Mesenchymal stem cell (in vitro differentiated cells and primary cell): ENCODE measurements around the gene BCR.

Experiments used
- DNase-seq: peaks from one replicate; pipeline ENCODE4 v3.0.0-alpha.2; 2013
- H2AFZ ChIP-seq: one replicate; pipeline ENCODE4 v1.6.1; 2013; ENCODE audit warnings: low read depth, mild to moderate bottlenecking, control low read depth, inconsistent platforms, low read length, moderate library complexity
- H2AK5ac ChIP-seq: 2 replicates; pipeline ENCODE4 v1.6.1; 2013; ENCODE audit warnings: low read length, moderate library complexity, mild to moderate bottlenecking, inconsistent platforms; ENCODE audit not compliant: severe bottlenecking
- H2BK120ac ChIP-seq: one replicate; pipeline ENCODE4 v1.6.1; 2013; ENCODE audit warnings: low read depth, mild to moderate bottlenecking, inconsistent platforms, low read length, moderate library complexity
- H2BK12ac ChIP-seq, 2 experiments: one replicate each; pipeline ENCODE4 v1.6.1; 2013; ENCODE audit warnings: inconsistent platforms in 2 of 2, low read length in 2 of 2, mild to moderate bottlenecking in 2 of 2, moderate library complexity in 2 of 2, control low read depth in 1 of 2
- H2BK15ac ChIP-seq: one replicate; pipeline ENCODE4 v1.6.1; 2013; ENCODE audit warnings: mild to moderate bottlenecking, low read depth, inconsistent platforms; ENCODE audit not compliant: poor library complexity, severe bottlenecking
- H2BK5ac ChIP-seq: 2 replicates; pipeline ENCODE4 v1.6.1; 2013; ENCODE audit warnings: low read depth, mild to moderate bottlenecking, low read length, control low read depth, inconsistent platforms; ENCODE audit not compliant: poor library complexity, severe bottlenecking
- H3K14ac ChIP-seq, 2 experiments: one replicate each; pipeline ENCODE4 v1.6.1; 2013; ENCODE audit warnings: inconsistent platforms in 2 of 2, low read length in 2 of 2, control low read depth in 1 of 2, mild to moderate bottlenecking in 1 of 2, moderate library complexity in 1 of 2
- H3K18ac ChIP-seq, 2 experiments: one replicate each; pipeline ENCODE4 v1.6.1; 2013; ENCODE audit warnings: inconsistent platforms in 2 of 2, low read length in 2 of 2, control low read depth in 1 of 2, low read depth in 1 of 2, mild to moderate bottlenecking in 1 of 2
- H3K23ac ChIP-seq, 2 experiments: one replicate each; pipeline ENCODE4 v1.6.1; 2013; ENCODE audit warnings: inconsistent platforms in 2 of 2, low read length in 2 of 2, mild to moderate bottlenecking in 2 of 2, moderate library complexity in 2 of 2, control low read depth in 1 of 2
- H3K27ac ChIP-seq: 2 replicates; pipeline ENCODE4 v1.5.1; 2013; ENCODE audit warnings: mild to moderate bottlenecking, moderate library complexity, low read length, control low read depth, inconsistent platforms; ENCODE audit not compliant: poor library complexity, severe bottlenecking
- H3K27me3 ChIP-seq, 2 experiments: 2 replicates each; pipeline versions ENCODE4 v1.6.1 to v1.7.0; 2013; ENCODE audit warnings: low read length in 2 of 2, mild to moderate bottlenecking in 2 of 2, moderate library complexity in 2 of 2, control low read depth in 1 of 2, inconsistent platforms in 1 of 2; ENCODE audit not compliant: control insufficient read depth in 1 of 2, insufficient read depth in 1 of 2
- H3K36me3 ChIP-seq, 2 experiments: 2 replicates each; pipeline versions ENCODE4 v1.6.1 to v1.7.0; 2013; ENCODE audit warnings: low read length in 2 of 2, control low read depth in 1 of 2, inconsistent platforms in 1 of 2, low read depth in 1 of 2, mild to moderate bottlenecking in 1 of 2; ENCODE audit not compliant: insufficient read depth in 2 of 2, control insufficient read depth in 1 of 2
- H3K4ac ChIP-seq, 2 experiments: one replicate each; pipeline ENCODE4 v1.6.1; 2013; ENCODE audit warnings: inconsistent platforms in 2 of 2, low read length in 2 of 2, mild to moderate bottlenecking in 2 of 2, moderate library complexity in 2 of 2, control low read depth in 1 of 2, low read depth in 1 of 2
- H3K4me1 ChIP-seq: 2 replicates; pipeline ENCODE4 v1.6.1; 2013; ENCODE audit warnings: low read depth, low read length, control low read depth; ENCODE audit not compliant: control insufficient read depth, insufficient read depth
- H3K4me2 ChIP-seq: 2 replicates; pipeline ENCODE4 v1.6.1; 2013; ENCODE audit warnings: low read length, mild to moderate bottlenecking, inconsistent platforms; ENCODE audit not compliant: poor library complexity, severe bottlenecking
- H3K4me3 ChIP-seq, 2 experiments: 2 replicates each; pipeline versions ENCODE4 v1.5.1 to v1.7.0; 2013; ENCODE audit warnings: low read length in 2 of 2, mild to moderate bottlenecking in 2 of 2, control low read depth in 1 of 2, low read depth in 1 of 2; ENCODE audit not compliant: insufficient read depth in 1 of 2
- H3K79me1 ChIP-seq: replicated peaks from 2 replicates; pipeline ENCODE4 v1.6.1; 2013; ENCODE audit warnings: mild to moderate bottlenecking, control low read depth, low read length, inconsistent platforms; ENCODE audit not compliant: poor library complexity, severe bottlenecking
- H3K9ac ChIP-seq: 2 replicates; pipeline ENCODE4 v1.7.0; 2013; ENCODE audit warnings: mild to moderate bottlenecking, low read length, moderate library complexity
- H3K9me3 ChIP-seq: 2 replicates; pipeline ENCODE4 v1.7.0; 2013; ENCODE audit warnings: mild to moderate bottlenecking, low read length; ENCODE audit not compliant: control insufficient read depth
- H4K8ac ChIP-seq: one replicate; pipeline ENCODE4 v1.6.1; 2013; ENCODE audit warnings: inconsistent platforms, mild to moderate bottlenecking, low read length, moderate library complexity
- H4K91ac ChIP-seq: one replicate; pipeline ENCODE4 v1.6.1; 2013; ENCODE audit warnings: mild to moderate bottlenecking, low read length, inconsistent platforms
- WGBS: methylation state at CpG from one replicate; pipeline ENCODE4 v1.1.7; 2013; ENCODE audit warnings: mixed read lengths; 5-methylcytosine and 5-hydroxymethylcytosine counted together

BCR gene

DNA sequence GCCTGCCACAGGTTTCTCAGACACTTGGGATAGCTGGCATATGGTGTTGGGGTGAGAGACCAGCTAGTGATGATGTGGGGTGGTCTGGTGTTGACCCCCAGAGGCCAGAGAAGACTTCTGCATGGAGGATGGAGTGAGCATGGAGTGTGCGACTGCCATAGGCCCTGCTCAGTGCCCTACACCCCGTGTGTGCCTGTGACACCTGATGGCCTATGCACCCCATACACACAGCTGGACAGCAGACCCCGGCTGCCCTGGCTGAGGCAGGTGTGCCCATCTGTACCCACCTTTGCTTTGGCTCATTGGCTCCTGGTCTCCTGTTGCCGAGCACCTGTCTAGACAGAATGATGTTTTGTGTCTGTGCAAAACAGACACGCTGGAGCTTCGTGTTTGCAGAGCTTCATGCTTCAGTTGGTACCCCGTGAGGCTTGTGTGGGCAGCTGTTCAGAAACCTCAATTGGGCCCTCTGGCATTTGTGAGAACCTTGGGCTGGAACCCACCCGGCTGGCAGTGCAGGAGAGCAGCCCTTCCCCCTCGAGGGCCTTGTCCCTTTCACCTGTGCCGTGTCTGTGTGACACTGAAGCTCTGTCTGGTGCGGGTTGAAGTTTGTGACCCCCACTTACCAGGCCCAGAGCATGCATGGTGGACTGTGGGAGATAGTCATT lies 27.6 kb downstream of the BCR start:
- Histone ChIP-seq H4K91ac (no peak overlapping the region), H2BK15ac (no peak overlapping the region), H3K27ac (no peak overlapping the region), H2BK120ac (no peak overlapping the region), H3K9ac (no peak overlapping the region), H3K4me3 (no peak overlapping the region), H3K18ac (no peak overlapping the region), H4K8ac (peak overlapping the region; percentile 19), H3K9me3 (no peaks in the 10 kb centered on the region), H2AK5ac (no peak overlapping the region), H3K79me1 (peaks cover 37% of the 10 kb centered on the region), H3K14ac (no peak overlapping the region), H2BK5ac (no peak overlapping the region), H2AFZ (no peak overlapping the region), H3K4ac (no peak overlapping the region), H3K23ac (no peak overlapping the region), H2BK12ac (no peak overlapping the region), H3K27me3 (no peaks in the 10 kb centered on the region), H3K4me2 (no peak overlapping the region), H3K4me1 (peaks cover 17% of the 10 kb centered on the region), H3K36me3 (peaks cover 0 to 21% of the 10 kb centered on the region in 2 experiments)
- WGBS: 95% methylated on average over 11 of the region's 11 CpGs
- no peak for DNase-seq

DNA sequence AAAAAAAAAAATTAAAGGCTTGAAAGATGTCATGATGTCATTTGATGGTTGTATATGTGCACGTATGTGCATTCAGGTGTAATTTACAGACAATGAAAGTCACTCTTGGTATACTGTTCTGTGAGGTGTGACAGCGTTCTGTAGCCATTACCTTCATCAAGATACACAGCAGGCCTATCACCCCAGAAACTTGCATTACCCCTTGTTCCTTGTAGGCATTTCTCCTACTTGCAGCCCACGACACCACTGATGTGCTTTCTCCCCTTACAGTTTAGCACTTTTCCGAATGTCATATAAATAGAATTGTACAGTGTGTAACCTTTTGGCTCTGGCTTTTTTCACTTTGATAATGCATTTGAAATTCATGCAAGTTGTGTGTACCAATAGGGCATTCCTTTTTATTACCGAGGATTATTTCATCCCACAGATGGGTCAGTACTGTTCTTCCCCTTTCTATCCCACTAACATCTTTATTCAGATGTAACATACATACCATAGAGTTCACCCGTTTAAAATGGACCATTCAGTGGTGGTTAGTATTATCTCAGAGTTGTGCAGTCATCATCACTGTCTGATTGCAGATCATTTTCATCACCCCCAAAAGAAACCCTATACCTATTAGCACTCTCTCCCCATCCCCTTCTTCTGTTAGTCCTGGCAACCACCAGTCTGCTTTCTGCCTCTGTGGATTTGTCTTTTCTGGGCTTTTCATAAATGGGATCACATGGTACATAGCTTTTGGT lies 30.3 kb downstream of the BCR start:
- H3K9me3 ChIP-seq: no peaks in the 10 kb centered on the region
- no peak overlapping the region for H3K18ac ChIP-seq
- no peak overlapping the region for H3K4me2 ChIP-seq
- no peak overlapping the region for H3K14ac ChIP-seq
- no peak overlapping the region for H3K27ac ChIP-seq
- no peak overlapping the region for H3K4me3 ChIP-seq
- H2AFZ ChIP-seq: no peak overlapping the region
- no peak overlapping the region for H4K8ac ChIP-seq
- no peak overlapping the region for H2BK5ac ChIP-seq
- H2BK15ac ChIP-seq: no peak overlapping the region
- H3K4me1 ChIP-seq: peaks cover 13% of the 10 kb centered on the region
- no peaks in the 10 kb centered on the region for H3K27me3 ChIP-seq
- H3K79me1 ChIP-seq: peaks cover 34% of the 10 kb centered on the region
- no peak overlapping the region for H3K23ac ChIP-seq
- no peak overlapping the region for H3K4ac ChIP-seq
- no peak for DNase-seq
- peaks cover 0 to 10% of the 10 kb centered on the region in 2 experiments for H3K36me3 ChIP-seq
- H4K91ac ChIP-seq: no peak overlapping the region
- no peak overlapping the region for H2BK120ac ChIP-seq
- H3K9ac ChIP-seq: no peak overlapping the region
- no peak overlapping the region for H2BK12ac ChIP-seq
- no peak overlapping the region for H2AK5ac ChIP-seq
- WGBS: 94% methylated on average over 3 of the region's 6 CpGs

DNA sequence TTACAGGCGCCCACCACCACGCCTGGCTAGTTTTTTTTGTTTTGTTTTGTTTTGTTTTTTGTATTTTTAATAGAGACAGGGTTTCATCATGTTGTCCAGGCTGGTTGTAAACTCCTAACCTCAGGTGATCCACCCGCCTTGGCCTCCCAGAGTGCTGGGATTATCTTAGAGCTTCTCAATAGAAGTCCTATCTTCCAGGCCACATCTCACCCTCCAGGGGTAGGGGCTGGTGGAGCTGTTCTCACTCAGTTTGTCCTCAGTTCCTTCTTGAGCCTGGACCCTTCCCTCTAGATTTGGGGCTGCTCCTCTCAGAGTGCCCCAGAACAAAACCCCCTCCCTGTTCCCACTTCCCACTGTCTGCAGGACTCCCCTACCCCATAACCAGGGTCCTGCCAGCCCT lies 31.3 kb downstream of the BCR start:
- Histone ChIP-seq H2BK120ac (no peak overlapping the region), H2AFZ (no peak overlapping the region), H3K4me3 (no peak overlapping the region), H3K79me1 (peaks cover 31% of the 10 kb centered on the region), H2BK15ac (no peak overlapping the region), H3K4me1 (peaks cover 15% of the 10 kb centered on the region), H4K8ac (no peak overlapping the region), H3K4ac (no peak overlapping the region), H4K91ac (no peak overlapping the region), H3K27ac (no peak overlapping the region), H2AK5ac (no peak overlapping the region), H2BK5ac (no peak overlapping the region), H3K14ac (no peak overlapping the region), H3K18ac (no peak overlapping the region), H3K9ac (no peak overlapping the region), H2BK12ac (no peak overlapping the region), H3K4me2 (no peak overlapping the region), H3K9me3 (no peaks in the 10 kb centered on the region), H3K36me3 (peaks cover 0 to 10% of the 10 kb centered on the region in 2 experiments), H3K23ac (no peak overlapping the region), H3K27me3 (no peaks in the 10 kb centered on the region)
- DNase-seq: no peak
- 93% methylated on average over 3 of the region's 3 CpGs for WGBS

DNA sequence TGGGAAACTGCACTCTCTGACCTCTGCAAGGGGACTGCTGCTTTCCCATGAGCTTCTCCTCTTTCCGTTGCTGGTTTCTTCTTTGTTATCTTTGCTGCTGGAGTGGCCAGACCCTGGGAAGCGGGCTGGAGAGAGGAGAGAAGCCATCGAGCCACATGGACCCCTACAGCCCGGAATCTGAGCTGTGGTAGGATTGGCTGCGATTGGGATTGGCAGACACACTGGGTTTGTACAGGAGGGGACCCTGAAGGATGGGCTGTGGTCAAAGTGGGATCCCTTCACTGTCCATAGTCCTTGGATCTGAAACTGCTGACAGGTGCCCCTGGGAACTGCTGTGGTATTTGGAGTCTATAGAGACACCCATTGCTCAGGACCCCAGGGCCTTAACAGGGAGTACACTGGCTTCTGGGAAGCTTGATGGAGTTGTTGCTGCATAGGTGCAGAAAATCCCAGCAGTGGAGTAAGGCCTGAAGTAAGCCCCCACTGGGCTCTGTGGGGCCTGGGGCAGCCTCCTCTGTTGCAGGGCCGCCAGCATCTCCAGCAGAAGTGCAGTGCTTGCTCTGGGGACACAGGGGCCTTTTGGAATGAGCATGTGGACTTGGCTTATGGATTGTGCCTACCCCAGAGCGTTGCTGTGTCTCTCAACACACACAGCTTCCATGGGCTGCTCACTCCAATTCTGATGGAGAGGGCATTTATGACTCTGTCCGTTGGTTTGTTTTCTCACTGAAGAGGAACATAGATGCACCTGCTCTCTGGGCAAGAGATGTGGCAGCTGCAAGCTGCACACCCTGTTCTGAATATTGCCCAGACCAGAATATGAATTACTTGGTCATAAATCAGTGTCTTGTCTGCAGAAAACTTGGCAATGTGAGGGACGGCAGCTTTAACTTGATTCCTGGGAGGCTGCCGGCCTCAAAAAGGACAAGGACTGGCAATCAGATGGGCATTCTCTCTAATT lies 32.0 kb downstream of the BCR start:
- no peak overlapping the region for H3K14ac ChIP-seq
- no peak overlapping the region for H3K9ac ChIP-seq
- peaks cover 0 to 13% of the 10 kb centered on the region in 2 experiments for H3K36me3 ChIP-seq
- no peak overlapping the region for H3K4ac ChIP-seq
- no peak overlapping the region for H2AFZ ChIP-seq
- no peak overlapping the region for H2BK120ac ChIP-seq
- WGBS: 92% methylated on average over 10 of the region's 10 CpGs
- H3K4me1 ChIP-seq: peaks cover 16% of the 10 kb centered on the region
- no peak overlapping the region for H2BK12ac ChIP-seq
- no peaks in the 10 kb centered on the region for H3K27me3 ChIP-seq
- H2AK5ac ChIP-seq: no peak overlapping the region
- H3K9me3 ChIP-seq: no peaks in the 10 kb centered on the region
- H2BK15ac ChIP-seq: no peak overlapping the region
- no peak for DNase-seq
- H3K18ac ChIP-seq: no peak overlapping the region
- H4K91ac ChIP-seq: no peak overlapping the region
- no peak overlapping the region for H3K23ac ChIP-seq
- H3K79me1 ChIP-seq: peaks cover 36% of the 10 kb centered on the region
- no peak overlapping the region for H3K4me3 ChIP-seq
- no peak overlapping the region for H2BK5ac ChIP-seq
- H3K4me2 ChIP-seq: no peak overlapping the region
- no peak overlapping the region for H4K8ac ChIP-seq
- H3K27ac ChIP-seq: no peak overlapping the region
